GM19240 (cell line): ENCODE data around the gene TNNT2.

Experiments used
- DNase-seq: peaks from one replicate; pipeline ENCODE4 v3.0.0; 2011; ENCODE audit warnings: low spot score; ENCODE audit not compliant: insufficient read length

The TNNT2 gene

GRCh38 chr1:201335174-201335870 lies 42.2 kb downstream of the TNNT2 start:
- no peak for DNase-seq

DNA sequence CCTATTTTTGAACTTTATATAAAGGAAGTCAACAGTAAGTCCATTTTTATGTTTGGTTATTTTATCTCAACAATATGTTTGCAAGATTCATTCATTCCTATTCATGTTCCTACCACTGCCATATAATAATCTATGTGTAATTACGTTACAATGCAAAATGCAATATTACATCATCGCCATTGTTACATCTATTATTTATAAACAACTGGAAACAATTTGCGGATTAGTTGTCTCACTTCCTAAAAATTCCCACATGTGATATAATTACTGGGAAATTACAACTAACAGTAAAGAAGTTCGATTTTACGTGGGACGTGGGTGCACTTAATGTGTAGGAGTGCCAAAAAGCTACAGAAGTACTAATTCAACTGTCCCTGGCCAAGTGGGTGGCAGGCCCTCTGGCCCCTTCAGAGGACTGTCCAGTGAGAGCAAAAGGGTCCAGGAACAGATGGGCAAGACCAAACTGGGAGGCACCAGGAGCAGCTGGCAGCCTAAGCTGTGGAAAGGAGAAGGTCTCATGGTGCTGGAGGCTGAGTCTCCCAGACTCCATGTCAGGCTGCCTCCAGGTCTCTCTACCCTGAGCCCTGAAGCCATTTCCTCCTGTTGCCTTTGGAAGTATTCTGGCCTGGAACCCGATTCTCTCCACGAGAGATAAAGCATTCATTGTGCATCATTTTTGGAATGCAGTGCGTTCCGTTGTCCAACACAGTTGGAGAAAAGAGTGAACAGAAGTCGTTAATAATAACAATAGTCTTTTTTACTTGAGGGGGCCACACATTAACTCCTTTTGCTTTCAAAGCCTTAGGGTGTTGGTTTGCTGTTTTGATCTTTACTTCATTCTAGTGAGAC lies 42.9 kb downstream of the TNNT2 start:
- DNase-seq, result no peak

DNA sequence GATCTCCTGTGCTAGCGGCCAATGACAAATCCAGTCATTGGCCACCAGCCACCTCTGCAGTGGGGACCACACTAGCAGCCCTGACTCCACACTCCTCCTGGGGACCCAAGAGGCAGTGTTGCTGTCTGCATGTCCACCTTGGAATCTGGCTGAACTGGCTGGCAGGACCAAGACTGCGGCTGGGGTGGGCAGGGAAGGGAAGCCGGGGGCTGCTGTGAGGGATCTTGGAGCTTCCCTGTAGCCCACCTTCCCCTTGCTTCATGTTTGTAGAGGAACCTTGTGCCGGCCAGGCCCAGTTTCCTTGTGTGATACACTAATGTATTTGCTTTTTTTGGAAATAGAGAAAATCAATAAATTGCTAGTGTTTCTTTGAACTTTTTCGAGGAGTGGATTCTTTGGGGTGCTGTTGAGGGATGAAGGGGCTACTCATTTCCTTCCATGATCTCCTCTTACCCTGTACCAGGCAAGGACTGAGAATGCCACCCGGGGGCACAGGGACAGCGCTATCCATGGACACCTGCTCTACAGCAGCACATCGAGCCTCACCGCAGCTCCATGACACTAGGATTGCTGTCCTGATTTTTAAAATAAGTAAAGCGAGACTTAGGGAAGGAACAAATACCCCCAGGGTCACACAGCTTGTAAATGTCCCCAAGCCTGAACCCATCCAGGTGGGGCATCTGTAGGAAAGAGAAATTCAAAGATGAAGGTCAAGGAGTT lies 44.7 kb downstream of the TNNT2 start:
- DNase-seq, result no peak

DNA sequence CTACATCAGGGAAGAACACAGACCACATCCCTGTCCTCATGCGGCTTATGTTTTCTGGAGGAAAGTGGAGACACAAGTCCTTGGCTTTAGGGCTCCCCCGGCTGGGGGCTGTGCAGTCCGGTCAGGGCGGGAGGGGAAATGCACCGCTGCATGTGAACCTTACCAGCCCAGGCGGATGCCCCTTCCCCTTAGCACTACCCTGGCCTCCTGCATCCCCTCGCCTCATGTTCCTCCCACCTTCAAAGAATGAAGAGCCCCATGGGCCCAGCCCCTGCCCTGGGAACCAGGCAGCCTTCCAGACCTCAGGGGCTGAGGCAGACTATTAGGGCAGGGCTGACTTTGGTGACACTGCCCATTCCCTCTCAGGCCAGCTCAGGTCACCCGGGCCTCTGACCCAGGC lies 45.5 kb downstream of the TNNT2 start:
- DNase-seq, result no peak

DNA sequence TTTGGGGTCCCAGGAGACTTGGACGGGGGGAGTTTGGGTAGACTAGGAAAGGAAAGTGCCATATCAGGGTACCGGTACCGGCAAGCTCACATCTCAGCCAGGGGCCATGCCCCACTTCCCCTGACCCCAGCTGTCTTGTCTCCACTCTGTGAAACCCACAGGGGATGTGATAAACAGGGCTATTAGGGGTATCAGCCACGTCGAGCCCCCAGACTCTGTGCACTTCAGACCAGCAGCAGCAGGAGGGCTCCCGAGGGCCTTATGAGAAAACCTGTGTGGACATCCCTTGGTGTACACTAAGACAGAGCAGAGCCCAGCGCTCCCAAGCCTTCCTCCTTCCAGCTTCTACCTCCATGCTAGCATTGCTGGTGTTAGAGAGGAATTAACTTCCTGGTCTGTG lies 46.3 kb downstream of the TNNT2 start:
- DNase-seq, result no peak

- no peak for DNase-seq
Observed at GRCh38 chr1:201330541-201330940, 46.9 kb downstream of the TNNT2 start.

- no peak for DNase-seq
Observed at GRCh38 chr1:201329801-201330200, 47.7 kb downstream of the TNNT2 start.

- no peak for DNase-seq
Observed at GRCh38 chr1:201329286-201329685, 48.2 kb downstream of the TNNT2 start.

DNA sequence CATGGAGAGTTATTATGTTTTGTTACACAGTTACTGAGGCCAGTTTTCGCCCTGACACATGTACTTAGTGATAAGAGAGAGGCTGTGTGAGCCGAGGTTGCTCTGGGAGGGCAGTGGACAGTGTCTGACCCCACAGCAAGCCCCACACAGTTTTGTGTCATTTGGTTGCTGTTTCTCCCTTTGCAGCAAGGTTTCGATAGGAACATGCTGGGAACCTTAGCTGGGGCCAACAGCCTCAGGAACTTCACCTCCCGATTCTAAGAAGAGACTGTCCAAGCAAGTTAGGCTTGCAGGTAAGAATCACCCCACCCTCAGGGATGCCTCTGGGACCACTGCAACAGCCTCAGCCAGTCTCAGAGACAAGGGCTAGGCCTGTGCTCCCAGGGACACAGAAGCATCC lies 48.9 kb downstream of the TNNT2 start:
- DNase-seq, result no peak

DNA sequence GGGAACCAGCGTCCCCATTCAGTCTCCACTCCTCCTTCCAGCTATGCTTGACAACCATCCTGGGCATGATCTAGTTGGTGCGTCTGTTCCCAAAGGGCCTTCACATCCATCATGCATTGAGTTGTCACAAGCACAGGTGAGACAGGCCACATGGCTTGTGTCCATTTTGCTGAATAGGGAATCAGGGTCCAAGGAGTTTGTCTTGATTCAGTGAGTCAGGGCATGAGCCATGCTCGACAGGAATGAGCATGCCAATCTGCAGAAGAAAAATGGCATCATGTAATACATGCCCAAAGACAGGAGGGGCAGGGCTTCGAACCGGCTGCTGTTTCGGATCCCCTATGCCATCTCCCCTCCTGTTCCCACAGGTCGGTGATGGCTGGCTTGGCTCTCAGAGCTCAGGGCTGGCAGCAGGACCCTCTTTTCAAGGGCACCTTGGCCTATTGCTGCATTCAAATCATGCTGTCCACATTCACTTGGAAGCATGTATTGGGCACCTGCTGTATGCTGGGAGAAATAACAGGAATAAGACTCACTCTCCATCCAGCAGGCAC lies 49.7 kb downstream of the TNNT2 start:
- DNase-seq, result no peak

GRCh38 chr1:201326710-201327109 lies 50.8 kb downstream of the TNNT2 start:
- no peak for DNase-seq

DNA sequence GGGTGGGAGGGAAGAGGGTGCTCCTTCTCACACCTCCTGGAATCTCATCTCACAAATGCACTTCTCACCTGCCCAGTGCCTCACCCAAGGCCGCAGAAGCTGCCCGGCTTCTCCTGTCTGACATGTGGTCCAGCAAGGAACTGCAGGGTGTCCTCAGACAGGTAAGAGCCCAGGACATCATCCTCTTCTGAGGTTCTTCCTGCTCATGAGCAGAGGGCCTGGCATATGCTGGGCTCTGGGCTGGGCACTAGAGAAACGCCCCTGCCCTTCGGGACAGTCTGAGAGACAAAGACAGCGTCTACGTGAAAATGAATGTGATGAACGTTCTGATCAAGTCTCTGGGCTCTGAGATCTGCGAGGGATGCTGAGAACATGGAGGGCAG lies 51.8 kb downstream of the TNNT2 start:
- no peak for DNase-seq

GRCh38 chr1:201324821-201325677 lies 52.4 kb downstream of the TNNT2 start:
- no peak for DNase-seq

DNA sequence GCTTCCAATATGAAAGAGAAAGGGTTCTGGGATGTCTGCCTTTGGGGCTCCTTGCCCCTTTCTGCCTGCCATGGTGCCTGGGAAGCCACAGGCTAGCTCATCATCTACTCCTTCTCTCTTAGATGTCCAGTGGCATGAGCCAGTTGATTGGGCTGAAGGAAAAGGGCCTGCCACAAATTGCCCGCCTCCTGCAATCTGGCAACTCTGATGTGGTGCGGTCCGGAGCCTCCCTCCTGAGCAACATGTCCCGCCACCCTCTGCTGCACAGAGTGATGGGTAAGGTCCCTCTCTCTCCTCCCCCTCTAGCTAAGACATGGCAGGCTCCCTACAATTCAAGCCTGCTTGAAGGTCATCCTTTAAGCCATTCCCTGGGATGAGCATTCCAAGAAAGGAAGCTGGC lies 53.2 kb downstream of the TNNT2 start:
- no peak for DNase-seq

GRCh38 chr1:201322653-201323510 lies 54.6 kb downstream of the TNNT2 start:
- DNase-seq, result no peak

- DNase-seq, result no peak
Observed at GRCh38 chr1:201321826-201322390, 55.6 kb downstream of the TNNT2 start.

GRCh38 chr1:201320168-201320788 lies 57.2 kb downstream of the TNNT2 start:
- DNase-seq, result no peak

GRCh38 chr1:201319631-201320030 lies 57.8 kb downstream of the TNNT2 start:
- no peak for DNase-seq
